ENCODE measurements around the gene SMCO3.

Gene SMCO3

GRCh38 chr12:14782756-14783155 is 31.2 kb downstream of the SMCO3 start:
- Histone ChIP-seq H3K36me3 (ENCODE audit: control insufficient read depth, insufficient read depth, low read length) (no peaks in the 10 kb centered on the region), H3K9me3 (ENCODE audit: control insufficient read depth, low read length) (no peaks in the 10 kb centered on the region), H3K4me1 (ENCODE audit: control insufficient read depth, insufficient read depth, low read length) (peaks cover under 1% of the 10 kb centered on the region)

GRCh38 chr12:14781563-14781962 is 32.4 kb downstream of the SMCO3 start:
- Histone ChIP-seq H3K9ac (ENCODE audit: low read length) (no peak overlapping the region), H3K4me3 (ENCODE audit: low read length) (no peak overlapping the region), H3K9me3 (ENCODE audit: control insufficient read depth, low read length) (no peaks in the 10 kb centered on the region), H3K4me1 (ENCODE audit: control insufficient read depth, insufficient read depth, low read length) (peaks cover 12% of the 10 kb centered on the region), H3K36me3 (ENCODE audit: control insufficient read depth, insufficient read depth, low read length) (no peaks in the 10 kb centered on the region), H3K27me3 (ENCODE audit: control insufficient read depth, insufficient read depth, low read length) (no peaks in the 10 kb centered on the region)

More at GRCh38 chr12:14782756-14783155, 31.2 kb downstream of the SMCO3 start:
- Histone ChIP-seq H3K27me3 (ENCODE audit: control insufficient read depth, insufficient read depth, low read length) (no peaks in the 10 kb centered on the region), H3K9ac (ENCODE audit: low read length) (no peak overlapping the region), H3K4me3 (ENCODE audit: low read length) (no peak overlapping the region)

GRCh38 chr12:14780859-14781258 is 33.1 kb downstream of the SMCO3 start:
- Histone ChIP-seq H3K9me3 (ENCODE audit: control insufficient read depth, low read length) (no peaks in the 10 kb centered on the region), H3K4me1 (ENCODE audit: control insufficient read depth, insufficient read depth, low read length) (peaks cover 19% of the 10 kb centered on the region), H3K36me3 (ENCODE audit: control insufficient read depth, insufficient read depth, low read length) (no peaks in the 10 kb centered on the region), H3K9ac (ENCODE audit: low read length) (no peak overlapping the region), H3K4me3 (ENCODE audit: low read length) (no peak overlapping the region), H3K27me3 (ENCODE audit: control insufficient read depth, insufficient read depth, low read length) (no peaks in the 10 kb centered on the region)

- Histone ChIP-seq H3K36me3 (ENCODE audit: control insufficient read depth, insufficient read depth, low read length) (no peaks in the 10 kb centered on the region), H3K4me3 (ENCODE audit: low read length) (no peak overlapping the region), H3K9ac (ENCODE audit: low read length) (no peak overlapping the region), H3K4me1 (ENCODE audit: control insufficient read depth, insufficient read depth, low read length) (peaks cover 20% of the 10 kb centered on the region), H3K9me3 (ENCODE audit: control insufficient read depth, low read length) (no peaks in the 10 kb centered on the region), H3K27me3 (ENCODE audit: control insufficient read depth, insufficient read depth, low read length) (no peaks in the 10 kb centered on the region)
Observed at GRCh38 chr12:14779834-14780233, 34.1 kb downstream of the SMCO3 start.

GRCh38 chr12:14777271-14777670 is 36.7 kb downstream of the SMCO3 start:
- H3K4me1 ChIP-seq (ENCODE audit: control insufficient read depth, insufficient read depth, low read length) = peaks cover 20% of the 10 kb centered on the region
- H3K27me3 ChIP-seq (ENCODE audit: control insufficient read depth, insufficient read depth, low read length) = no peaks in the 10 kb centered on the region
- H3K36me3 ChIP-seq (ENCODE audit: control insufficient read depth, insufficient read depth, low read length) = no peaks in the 10 kb centered on the region
- no peak overlapping the region for H3K4me3 ChIP-seq (ENCODE audit: low read length)
- no peak overlapping the region for H3K9ac ChIP-seq (ENCODE audit: low read length)
- H3K9me3 ChIP-seq (ENCODE audit: control insufficient read depth, low read length) = no peaks in the 10 kb centered on the region

GRCh38 chr12:14776236-14776961 is 37.6 kb downstream of the SMCO3 start:
- peak overlapping the region; percentile 65 for H3K4me3 ChIP-seq (ENCODE audit: low read length)

GRCh38 chr12:14775636-14775980 is 38.4 kb downstream of the SMCO3 start:
- no peaks in the 10 kb centered on the region for H3K9me3 ChIP-seq (ENCODE audit: control insufficient read depth, low read length)
- H3K36me3 ChIP-seq (ENCODE audit: control insufficient read depth, insufficient read depth, low read length) = no peaks in the 10 kb centered on the region
- peaks cover 20% of the 10 kb centered on the region for H3K4me1 ChIP-seq (ENCODE audit: control insufficient read depth, insufficient read depth, low read length)
- peak overlapping the region; percentile 65 for H3K4me3 ChIP-seq (ENCODE audit: low read length)
- no peaks in the 10 kb centered on the region for H3K27me3 ChIP-seq (ENCODE audit: control insufficient read depth, insufficient read depth, low read length)
- H3K9ac ChIP-seq (ENCODE audit: low read length) = peak overlapping the region; percentile 100

More at GRCh38 chr12:14776236-14776961, 37.6 kb downstream of the SMCO3 start:
- H3K4me1 ChIP-seq (ENCODE audit: control insufficient read depth, insufficient read depth, low read length) = peaks cover 20% of the 10 kb centered on the region
- H3K27me3 ChIP-seq (ENCODE audit: control insufficient read depth, insufficient read depth, low read length) = no peaks in the 10 kb centered on the region
- no peaks in the 10 kb centered on the region for H3K9me3 ChIP-seq (ENCODE audit: control insufficient read depth, low read length)
- H3K9ac ChIP-seq (ENCODE audit: low read length) = no peak overlapping the region
- H3K36me3 ChIP-seq (ENCODE audit: control insufficient read depth, insufficient read depth, low read length) = no peaks in the 10 kb centered on the region

GRCh38 chr12:14774906-14775635 is 38.9 kb downstream of the SMCO3 start:
- no peaks in the 10 kb centered on the region for H3K9me3 ChIP-seq (ENCODE audit: control insufficient read depth, low read length)
- H3K36me3 ChIP-seq (ENCODE audit: control insufficient read depth, insufficient read depth, low read length) = no peaks in the 10 kb centered on the region
- no peaks in the 10 kb centered on the region for H3K27me3 ChIP-seq (ENCODE audit: control insufficient read depth, insufficient read depth, low read length)
- peak overlapping the region; percentile 100 for H3K9ac ChIP-seq (ENCODE audit: low read length)
- peaks cover 20% of the 10 kb centered on the region for H3K4me1 ChIP-seq (ENCODE audit: control insufficient read depth, insufficient read depth, low read length)
- H3K4me3 ChIP-seq (ENCODE audit: low read length) = peak overlapping the region; percentile 65

GRCh38 chr12:14774074-14774905 is 39.7 kb downstream of the SMCO3 start:
- Histone ChIP-seq H3K4me3 (ENCODE audit: low read length) (peak overlapping the region; percentile 65), H3K9me3 (ENCODE audit: control insufficient read depth, low read length) (no peaks in the 10 kb centered on the region), H3K27me3 (ENCODE audit: control insufficient read depth, insufficient read depth, low read length) (no peaks in the 10 kb centered on the region), H3K4me1 (ENCODE audit: control insufficient read depth, insufficient read depth, low read length) (peaks cover 20% of the 10 kb centered on the region), H3K9ac (ENCODE audit: low read length) (peak overlapping the region; percentile 100), H3K36me3 (ENCODE audit: control insufficient read depth, insufficient read depth, low read length) (no peaks in the 10 kb centered on the region)

- Histone ChIP-seq H3K9me3 (ENCODE audit: control insufficient read depth, low read length) (no peaks in the 10 kb centered on the region), H3K4me3 (ENCODE audit: low read length) (peak overlapping the region; percentile 65), H3K4me1 (ENCODE audit: control insufficient read depth, insufficient read depth, low read length) (peaks cover 20% of the 10 kb centered on the region), H3K27me3 (ENCODE audit: control insufficient read depth, insufficient read depth, low read length) (no peaks in the 10 kb centered on the region), H3K36me3 (ENCODE audit: control insufficient read depth, insufficient read depth, low read length) (no peaks in the 10 kb centered on the region), H3K9ac (ENCODE audit: low read length) (peak overlapping the region; percentile 100)
Observed at GRCh38 chr12:14773685-14774073, 40.3 kb downstream of the SMCO3 start.

GRCh38 chr12:14772946-14773345 is 41.0 kb downstream of the SMCO3 start:
- H3K4me3 ChIP-seq (ENCODE audit: low read length) = no peak overlapping the region
- no peaks in the 10 kb centered on the region for H3K36me3 ChIP-seq (ENCODE audit: control insufficient read depth, insufficient read depth, low read length)
- H3K9me3 ChIP-seq (ENCODE audit: control insufficient read depth, low read length) = no peaks in the 10 kb centered on the region
- no peak overlapping the region for H3K9ac ChIP-seq (ENCODE audit: low read length)
- H3K27me3 ChIP-seq (ENCODE audit: control insufficient read depth, insufficient read depth, low read length) = no peaks in the 10 kb centered on the region
- peaks cover 20% of the 10 kb centered on the region for H3K4me1 ChIP-seq (ENCODE audit: control insufficient read depth, insufficient read depth, low read length)

- Histone ChIP-seq H3K4me1 (ENCODE audit: control insufficient read depth, insufficient read depth, low read length) (peaks cover 10% of the 10 kb centered on the region), H3K27me3 (ENCODE audit: control insufficient read depth, insufficient read depth, low read length) (no peaks in the 10 kb centered on the region)
Observed at GRCh38 chr12:14771651-14772137, 42.3 kb downstream of the SMCO3 start.

More at GRCh38 chr12:14771651-14772137, 42.3 kb downstream of the SMCO3 start:
- no peak overlapping the region for H3K4me3 ChIP-seq (ENCODE audit: low read length)
- H3K36me3 ChIP-seq (ENCODE audit: control insufficient read depth, insufficient read depth, low read length) = no peaks in the 10 kb centered on the region
- H3K9ac ChIP-seq (ENCODE audit: low read length) = peak overlapping the region; percentile 98
- H3K9me3 ChIP-seq (ENCODE audit: control insufficient read depth, low read length) = no peaks in the 10 kb centered on the region
